WI38 (cell line): ENCODE measurements around the gene TMCO2.
"Not testable (repeated sequence)": the region's sequence is repeated elsewhere in the genome, so short reads cannot be mapped to it uniquely, and the experiment has no call there.

Source experiments
- H3K4me3 ChIP-seq: 2 replicates; pipeline ENCODE4 v1.5.1; 2011; ENCODE audit warnings: low read depth, mild to moderate bottlenecking, control low read depth, low read length
- CTCF ChIP-seq: IDR thresholded peaks from 2 replicates; pipeline ENCODE4 v1.5.1; 2012; ENCODE audit warnings: low read depth, mild to moderate bottlenecking, control low read depth, low read length

Gene TMCO2

GRCh38 chr1:40247655-40248054 lies at the start of gene TMCO2:
Gene TMCO2, plus strand, starts transcription at chr1:40247937. Its CDS starts 57 bp downstream, at chr1:40247994.
- no peak for TF ChIP-seq CTCF
- H3K4me3 ChIP-seq, result no peak within 1 kb of the TSS

GRCh38 chr1:40199126-40199525 lies 48.6 kb upstream of the TMCO2 start:
- no peak overlapping the region for H3K4me3 ChIP-seq
- no peak for TF ChIP-seq CTCF

- no peak for TF ChIP-seq CTCF
- H3K4me3 ChIP-seq, result no peak overlapping the region
Observed at GRCh38 chr1:40204856-40205255, 42.9 kb upstream of the TMCO2 start.

GRCh38 chr1:40210511-40211204 lies 37.1 kb upstream of the TMCO2 start:
- TF ChIP-seq CTCF, result no peak
- H3K4me3 ChIP-seq, result no peak overlapping the region

GRCh38 chr1:40218333-40218732 lies 29.4 kb upstream of the TMCO2 start:
- no peak overlapping the region for H3K4me3 ChIP-seq
- no peak for TF ChIP-seq CTCF

- H3K4me3 ChIP-seq, result not testable (repeated sequence)
Observed at GRCh38 chr1:40221471-40221905, 26.2 kb upstream of the TMCO2 start.

- no peak for TF ChIP-seq CTCF
Observed at GRCh38 chr1:40221977-40222772, 25.6 kb upstream of the TMCO2 start.

More at GRCh38 chr1:40221977-40222772, 25.6 kb upstream of the TMCO2 start:
- H3K4me3 ChIP-seq, result no peak overlapping the region
